NCI-H748 (cell line): ENCODE results near the gene SHLD2.
"Not testable (repeated sequence)": the region's sequence is repeated elsewhere in the genome, so short reads cannot be mapped to it uniquely, and the experiment has no call there.

Experiments used
- DNase-seq: peaks from one replicate; lab custom pipeline; 2025; ENCODE audit not compliant: unreplicated experiment; lab: John Stamatoyannopoulos, UW

The SHLD2 gene

DNA sequence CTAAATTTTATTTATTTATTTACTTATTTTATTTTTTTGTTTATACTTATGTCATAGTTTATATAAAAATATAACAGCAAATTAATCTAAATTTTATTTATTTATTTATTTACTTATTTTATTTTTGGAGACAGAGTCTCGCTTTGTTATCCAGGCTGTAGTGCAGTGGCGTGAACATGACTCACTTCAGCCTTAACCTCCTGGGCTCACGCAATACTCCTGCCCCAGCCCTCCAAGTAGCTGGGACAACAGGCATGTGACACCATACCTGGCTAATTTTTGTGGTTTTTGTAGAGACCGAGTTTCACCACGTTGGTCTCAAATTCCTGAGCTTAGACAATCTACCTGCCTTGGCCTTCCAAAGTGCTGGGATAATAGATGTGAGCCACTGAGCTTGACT lies 115.3 kb downstream of the SHLD2 start:
- DNase-seq, result not testable (repeated sequence)

DNA sequence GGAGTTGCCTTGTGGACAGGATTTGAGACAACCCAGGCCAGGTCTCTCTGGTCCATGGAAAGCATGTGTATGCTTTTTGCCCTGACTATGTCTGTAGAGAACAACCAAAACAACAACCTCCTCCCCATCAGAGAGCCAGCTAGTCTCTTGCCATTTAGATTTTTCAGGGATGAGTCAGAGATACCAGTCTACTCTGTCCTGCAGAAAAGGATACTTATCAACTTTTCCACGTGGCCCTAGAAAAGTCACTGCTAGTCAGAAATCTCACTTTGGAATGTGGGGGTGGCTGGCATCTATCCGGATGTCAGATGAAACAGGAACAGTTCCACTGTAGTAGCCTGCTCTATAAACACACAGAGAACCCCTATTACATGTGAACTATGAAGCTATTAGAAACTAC lies 116.8 kb downstream of the SHLD2 start:
- not testable (repeated sequence) for DNase-seq

DNA sequence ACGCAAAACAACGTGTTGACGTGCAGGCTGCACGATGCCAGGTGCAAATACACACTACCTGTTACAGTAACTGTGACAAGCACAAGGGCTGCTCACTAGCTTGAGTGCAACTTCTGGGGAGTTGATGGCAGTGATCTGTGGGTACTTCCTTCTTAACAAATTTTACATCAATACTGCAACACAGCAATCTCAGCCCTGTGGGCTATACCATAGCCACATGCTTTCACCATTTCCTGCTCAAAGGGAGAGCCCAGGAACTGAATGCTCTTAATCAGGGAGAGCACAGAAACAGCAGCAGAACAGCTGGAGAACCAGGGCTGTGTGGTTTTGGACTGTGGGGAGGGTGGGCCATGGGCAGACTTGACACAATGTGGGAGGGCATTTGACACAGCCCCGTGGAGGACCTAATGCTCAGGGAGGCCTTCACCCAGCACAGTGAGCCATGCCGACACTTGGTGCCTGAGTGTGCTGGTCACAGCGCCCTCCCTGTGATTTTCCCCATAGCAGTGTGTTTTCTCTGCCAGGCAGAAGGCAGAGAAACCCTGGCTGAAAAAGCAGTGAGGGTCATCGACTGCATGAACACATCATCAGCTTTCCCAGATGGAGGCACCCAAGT lies 118.3 kb downstream of the SHLD2 start:
- not testable (repeated sequence) for DNase-seq

DNA sequence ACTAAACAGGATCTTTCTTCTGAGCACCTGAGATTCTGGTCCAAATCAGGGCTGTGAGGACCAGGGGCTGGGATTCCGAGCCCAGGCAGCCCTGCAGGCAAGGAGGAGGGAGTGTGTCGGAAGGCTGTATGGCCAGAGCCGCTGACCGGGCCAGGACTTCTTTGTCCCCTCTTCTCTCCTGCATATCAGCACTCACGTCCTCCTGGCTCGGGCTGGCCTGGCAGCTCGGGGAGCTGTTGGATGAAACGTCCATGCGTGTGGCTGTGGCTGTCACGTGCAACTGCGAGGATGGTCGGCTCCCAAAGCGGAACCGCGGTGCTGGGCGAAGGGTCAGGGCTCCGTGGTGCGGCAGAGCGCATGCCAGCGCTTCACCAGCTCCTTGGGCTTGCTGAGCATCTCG lies 118.8 kb downstream of the SHLD2 start:
- DNase-seq, result not testable (repeated sequence)

DNA sequence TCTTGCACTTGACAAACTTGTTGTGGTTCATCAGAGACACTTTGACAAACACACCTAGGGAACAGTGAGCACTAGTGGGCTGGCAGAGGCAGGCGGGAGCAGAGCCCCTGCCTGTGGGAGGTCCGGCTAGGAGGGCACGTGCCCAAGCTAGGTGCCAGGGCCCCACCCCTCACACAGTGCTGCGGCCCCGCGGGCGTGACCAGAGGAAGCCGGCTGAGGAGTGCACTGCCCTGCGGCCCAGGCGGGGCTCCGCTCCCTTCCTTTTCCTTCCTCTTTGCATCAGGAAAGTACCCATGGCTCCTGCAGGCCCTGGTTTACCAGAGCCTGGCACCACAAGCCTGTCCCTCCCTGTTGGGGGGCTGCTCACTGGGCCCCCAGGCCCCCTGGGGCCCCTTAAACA lies 121.1 kb downstream of the SHLD2 start:
- not testable (repeated sequence) for DNase-seq

DNA sequence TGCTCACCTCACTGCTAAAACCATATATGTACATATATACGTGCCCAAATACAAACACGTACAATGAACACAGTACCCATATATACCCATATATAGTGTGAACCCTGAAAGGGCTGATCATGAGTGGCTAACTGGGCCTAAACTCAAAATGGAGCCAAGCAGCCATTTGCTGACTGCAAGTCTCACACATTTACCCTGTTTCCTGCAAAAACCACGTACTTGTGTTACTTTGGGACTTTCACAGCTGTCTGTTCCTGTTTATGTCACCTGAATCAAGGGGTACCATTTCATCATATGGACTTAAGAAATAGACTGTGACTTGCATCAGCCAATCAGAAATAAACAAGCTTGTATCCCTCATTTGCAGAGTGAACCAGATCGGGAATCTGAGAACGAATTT lies 124.4 kb downstream of the SHLD2 start:
- not testable (repeated sequence) for DNase-seq

DNA sequence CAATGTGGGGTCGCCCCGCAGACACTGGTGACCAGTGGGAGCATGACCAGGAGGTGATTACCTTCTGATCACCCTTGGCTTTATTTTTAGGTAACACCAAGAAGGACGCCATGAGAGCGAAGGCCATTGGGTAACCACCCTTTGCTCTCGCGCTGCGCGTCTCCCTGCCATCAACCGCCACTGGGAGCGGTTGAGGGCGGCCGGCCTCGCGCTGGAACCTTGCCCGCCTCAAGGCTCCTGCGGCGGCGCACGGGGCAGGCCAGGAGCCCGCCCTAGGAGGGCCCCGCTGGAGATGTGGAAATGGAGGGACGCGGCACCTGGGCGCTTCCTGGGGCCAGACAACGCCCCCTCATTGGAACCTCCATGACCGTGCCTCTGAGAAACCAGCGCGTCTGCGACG lies 127.8 kb downstream of the SHLD2 start:
- DNase-seq, result not testable (repeated sequence)

DNA sequence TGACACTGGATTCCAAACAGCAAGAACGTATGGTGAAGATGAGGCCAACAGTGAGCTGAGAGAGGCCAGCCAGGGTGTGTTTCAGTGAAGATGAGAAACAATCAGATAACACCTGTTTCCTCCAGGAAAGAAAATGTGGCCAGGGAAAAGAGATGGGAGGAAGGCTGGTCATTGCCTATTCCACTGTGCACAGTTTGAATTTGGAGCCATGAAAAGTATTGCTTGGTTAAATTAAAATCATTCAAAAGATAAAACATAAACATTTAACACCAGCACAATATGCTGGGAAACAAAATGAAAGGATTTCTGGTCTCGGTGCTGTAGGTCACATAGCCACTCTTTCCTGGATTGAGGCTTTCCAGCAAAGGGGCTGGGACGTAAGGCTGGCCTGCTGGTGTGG lies 130.1 kb downstream of the SHLD2 start, which contains the start of gene NUTM2A:
NUTM2A (plus strand) TSS at position 301 of the 400 bp plus-strand sequence. CDS start 383 bp downstream, outside the sequence.
- DNase-seq, result not testable (repeated sequence)

DNA sequence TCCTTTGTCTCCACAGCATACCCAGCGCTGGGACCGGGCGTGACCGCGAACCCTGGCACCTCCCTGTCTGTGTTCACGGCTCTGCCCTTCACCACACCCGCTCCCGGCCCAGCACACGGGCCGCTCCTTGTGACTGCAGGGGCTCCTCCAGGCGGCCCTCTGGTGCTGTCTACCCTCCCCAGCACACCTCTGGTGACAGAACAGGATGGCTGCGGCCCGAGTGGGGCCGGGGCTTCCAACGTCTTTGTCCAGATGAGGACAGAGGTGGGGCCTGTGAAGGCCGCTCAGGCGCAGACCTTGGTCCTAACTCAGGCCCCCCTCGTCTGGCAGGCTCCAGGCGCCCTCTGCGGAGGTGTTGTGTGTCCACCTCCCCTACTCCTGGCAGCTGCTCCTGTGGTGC lies 133.2 kb downstream of the SHLD2 start:
- DNase-seq, result not testable (repeated sequence)

DNA sequence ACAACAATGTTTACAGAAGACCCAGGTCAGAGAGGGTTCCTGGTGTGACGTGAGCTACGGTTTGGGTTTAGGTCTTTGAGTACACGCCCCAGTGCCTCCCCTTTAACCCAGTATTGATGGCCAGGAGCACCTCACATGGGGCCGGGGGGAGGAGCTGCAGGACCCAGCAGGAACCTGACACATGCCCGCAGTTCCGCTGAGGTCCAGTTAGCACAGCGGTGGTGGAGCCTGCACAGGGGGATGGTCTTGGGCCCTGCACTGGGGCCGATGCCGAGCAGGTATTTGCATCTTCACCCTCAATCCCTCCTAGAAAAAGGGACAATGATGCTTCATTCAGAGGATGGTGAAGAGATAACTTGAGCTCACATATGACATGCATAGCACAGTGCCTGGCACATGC lies 134.2 kb downstream of the SHLD2 start:
- not testable (repeated sequence) for DNase-seq

DNA sequence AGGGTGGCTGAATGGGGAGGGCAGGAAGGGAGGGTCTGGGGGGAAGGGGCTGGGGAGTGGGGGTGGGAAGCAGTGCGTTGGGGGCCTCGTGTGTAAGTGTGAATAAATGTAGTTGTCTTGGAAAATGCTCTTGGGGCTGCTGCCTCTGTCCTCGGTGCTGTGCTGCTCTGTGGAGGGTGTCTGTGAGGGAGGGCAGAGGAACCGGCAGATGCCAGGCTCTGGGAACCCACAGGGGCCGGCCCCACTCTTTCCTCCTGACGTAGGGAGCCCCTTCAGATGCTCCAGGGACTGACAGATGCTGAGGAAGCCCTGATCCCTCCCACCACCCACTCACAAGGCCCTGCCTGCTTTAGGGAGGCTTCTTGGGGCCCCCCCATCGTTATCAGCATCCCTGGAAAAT lies 139.8 kb downstream of the SHLD2 start:
- DNase-seq, result not testable (repeated sequence)

DNA sequence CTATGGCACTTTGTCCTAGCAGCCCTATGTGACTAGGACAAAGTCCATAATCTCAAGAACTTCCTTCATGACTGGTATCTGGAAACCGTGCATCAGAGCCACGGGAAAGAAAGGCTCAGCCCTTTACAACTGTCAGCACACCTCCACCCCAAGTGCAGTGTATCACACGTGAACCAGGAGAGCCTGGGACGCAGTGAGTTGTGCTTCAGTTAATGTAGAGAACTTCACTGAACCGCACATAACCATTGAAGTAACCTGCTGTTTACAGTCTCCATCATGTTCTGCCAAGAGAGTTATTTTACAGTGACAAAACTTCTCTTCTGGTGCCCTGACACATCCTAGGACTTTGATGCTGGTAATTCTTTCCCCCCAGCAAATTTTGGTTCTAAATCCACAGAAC lies 142.2 kb downstream of the SHLD2 start:
- DNase-seq, result not testable (repeated sequence)

DNA sequence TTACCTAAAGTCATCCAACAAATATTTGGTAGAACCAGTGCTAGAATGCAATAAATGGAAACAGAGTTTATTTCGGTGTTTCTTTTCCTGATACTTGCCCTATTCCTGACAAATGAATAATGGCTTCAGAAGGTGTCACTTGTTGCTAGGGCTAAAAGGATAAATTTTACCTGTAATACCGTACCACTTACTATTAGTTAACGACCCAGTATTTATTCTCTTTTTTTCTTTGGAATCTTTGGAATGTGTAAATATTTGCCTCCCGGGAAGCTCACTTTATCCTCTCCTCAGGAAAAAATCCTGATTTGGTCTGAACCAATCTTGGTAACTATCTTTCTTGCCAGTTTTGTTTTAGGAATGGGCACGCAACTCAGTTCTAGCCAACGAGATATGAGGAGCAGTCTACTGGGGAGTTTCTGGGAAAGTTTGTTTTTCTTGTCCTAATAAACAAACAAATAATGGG lies 144.4 kb downstream of the SHLD2 start:
- not testable (repeated sequence) for DNase-seq
